Mucosa of rectum (tissue), 2 donors: ENCODE data around the gene PEX11A.
A peak's percentile ranks its signal among the peaks of the same experiment; 100 is the strongest.

Experiments
- H3K27ac ChIP-seq, 2 donors: one replicate each; pipeline ENCODE4 v1.7.0; 2013; ENCODE audit warnings: inconsistent platforms in 2 of 2, low read depth in 2 of 2, low read length in 2 of 2
- H3K27me3 ChIP-seq, 2 donors: one replicate each; pipeline ENCODE4 v1.7.0; 2013; ENCODE audit warnings: low read length in 2 of 2; ENCODE audit not compliant: control insufficient read depth in 2 of 2, insufficient read depth in 2 of 2
- H3K36me3 ChIP-seq, 2 donors: one replicate each; pipeline ENCODE4 v1.7.0; 2013; ENCODE audit warnings: low read length in 2 of 2; ENCODE audit not compliant: control insufficient read depth in 2 of 2, insufficient read depth in 2 of 2
- H3K4me1 ChIP-seq, 2 donors: one replicate each; pipeline ENCODE4 v1.7.0; 2013; ENCODE audit warnings: low read length in 2 of 2, mild to moderate bottlenecking in 1 of 2; ENCODE audit not compliant: control insufficient read depth in 2 of 2, insufficient read depth in 2 of 2
- H3K4me3 ChIP-seq, 2 donors: one replicate each; pipeline ENCODE4 v1.7.0; 2013; ENCODE audit warnings: low read length in 2 of 2
- H3K9ac ChIP-seq, 2 donors: one replicate each; pipeline ENCODE4 v1.7.0; 2013; ENCODE audit warnings: low read length in 2 of 2, low read depth in 1 of 2, mild to moderate bottlenecking in 1 of 2
- H3K9me3 ChIP-seq, 2 donors: one replicate each; pipeline ENCODE4 v1.7.0; 2013; ENCODE audit warnings: low read length in 2 of 2; ENCODE audit not compliant: control insufficient read depth in 2 of 2
- donor health status: healthy.
- donor health status: Normal muscosa, but diverticular disease.

Gene PEX11A

DNA sequence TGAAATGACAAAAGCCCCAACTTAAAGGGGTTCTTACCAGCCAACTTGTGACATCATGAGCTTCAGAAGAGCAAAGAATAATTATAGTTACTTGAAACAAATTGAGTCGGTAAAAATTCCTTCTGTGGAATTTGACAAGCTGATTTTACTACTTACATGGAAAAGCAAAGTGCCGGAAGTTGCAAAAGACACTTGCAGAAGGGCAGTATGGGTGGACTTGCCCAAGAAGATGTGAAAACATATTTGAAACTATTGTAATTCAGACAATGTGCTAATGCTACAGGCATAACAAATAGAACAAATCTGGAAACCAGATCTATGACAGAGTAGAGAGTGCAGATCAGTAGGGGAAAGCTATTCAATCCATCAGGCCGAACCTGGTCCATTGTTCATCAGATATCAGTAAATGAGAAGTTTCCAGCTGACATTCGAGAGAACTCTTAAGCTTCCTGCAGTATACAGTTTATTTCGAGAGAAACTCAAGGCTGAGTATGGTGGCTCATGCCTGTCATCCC is 32.8 kb downstream of the PEX11A start:
- no peaks in the 10 kb centered on the region for H3K9me3 ChIP-seq
- H3K4me1 ChIP-seq: peaks cover 7 to 14% of the 10 kb centered on the region in 2 donors
- no peak overlapping the region for H3K9ac ChIP-seq
- peaks cover 6 to 11% of the 10 kb centered on the region in 2 donors for H3K27me3 ChIP-seq
- no peak overlapping the region for H3K27ac ChIP-seq
- H3K36me3 ChIP-seq: no peaks in the 10 kb centered on the region
- no peak overlapping the region for H3K4me3 ChIP-seq

DNA sequence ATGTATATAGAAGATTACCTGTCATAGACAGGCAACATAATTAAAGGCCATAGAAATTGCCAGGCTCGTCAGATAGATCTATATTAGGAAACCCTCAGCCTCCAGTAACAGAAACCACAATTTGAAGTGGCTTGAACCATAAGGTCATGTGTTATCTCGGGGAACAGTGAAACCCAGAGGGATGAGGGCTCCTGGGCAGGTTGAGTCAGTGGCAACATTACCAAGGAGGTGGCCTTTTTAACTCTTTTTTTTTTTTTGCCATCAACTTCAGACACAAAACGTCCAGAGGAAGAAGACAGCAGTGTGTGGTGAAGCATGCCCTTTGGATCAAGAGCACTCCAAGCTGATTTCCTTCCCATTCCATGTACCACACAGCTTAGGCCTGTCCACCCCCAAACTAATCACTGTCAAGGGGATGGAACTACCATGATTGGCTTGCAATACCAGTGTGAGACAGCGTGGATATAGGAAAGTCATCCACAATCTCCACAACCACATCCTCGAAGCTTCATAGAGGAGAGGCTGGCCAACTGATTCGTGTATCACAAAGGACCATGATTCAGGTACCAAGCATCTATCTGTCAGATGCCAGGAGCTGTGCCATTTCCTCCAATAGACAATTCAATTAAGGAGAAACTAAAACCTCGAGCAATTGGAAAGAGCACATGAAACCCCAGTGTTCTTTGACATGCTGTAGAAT is 34.3 kb downstream of the PEX11A start:
- peaks cover 2 to 7% of the 10 kb centered on the region in 2 donors for H3K4me1 ChIP-seq
- no peaks in the 10 kb centered on the region for H3K36me3 ChIP-seq
- H3K27me3 ChIP-seq: peaks cover 4 to 11% of the 10 kb centered on the region in 2 donors
- H3K9me3 ChIP-seq: no peaks in the 10 kb centered on the region
- no peak overlapping the region for H3K9ac ChIP-seq
- no peak overlapping the region for H3K27ac ChIP-seq
- no peak overlapping the region for H3K4me3 ChIP-seq

DNA sequence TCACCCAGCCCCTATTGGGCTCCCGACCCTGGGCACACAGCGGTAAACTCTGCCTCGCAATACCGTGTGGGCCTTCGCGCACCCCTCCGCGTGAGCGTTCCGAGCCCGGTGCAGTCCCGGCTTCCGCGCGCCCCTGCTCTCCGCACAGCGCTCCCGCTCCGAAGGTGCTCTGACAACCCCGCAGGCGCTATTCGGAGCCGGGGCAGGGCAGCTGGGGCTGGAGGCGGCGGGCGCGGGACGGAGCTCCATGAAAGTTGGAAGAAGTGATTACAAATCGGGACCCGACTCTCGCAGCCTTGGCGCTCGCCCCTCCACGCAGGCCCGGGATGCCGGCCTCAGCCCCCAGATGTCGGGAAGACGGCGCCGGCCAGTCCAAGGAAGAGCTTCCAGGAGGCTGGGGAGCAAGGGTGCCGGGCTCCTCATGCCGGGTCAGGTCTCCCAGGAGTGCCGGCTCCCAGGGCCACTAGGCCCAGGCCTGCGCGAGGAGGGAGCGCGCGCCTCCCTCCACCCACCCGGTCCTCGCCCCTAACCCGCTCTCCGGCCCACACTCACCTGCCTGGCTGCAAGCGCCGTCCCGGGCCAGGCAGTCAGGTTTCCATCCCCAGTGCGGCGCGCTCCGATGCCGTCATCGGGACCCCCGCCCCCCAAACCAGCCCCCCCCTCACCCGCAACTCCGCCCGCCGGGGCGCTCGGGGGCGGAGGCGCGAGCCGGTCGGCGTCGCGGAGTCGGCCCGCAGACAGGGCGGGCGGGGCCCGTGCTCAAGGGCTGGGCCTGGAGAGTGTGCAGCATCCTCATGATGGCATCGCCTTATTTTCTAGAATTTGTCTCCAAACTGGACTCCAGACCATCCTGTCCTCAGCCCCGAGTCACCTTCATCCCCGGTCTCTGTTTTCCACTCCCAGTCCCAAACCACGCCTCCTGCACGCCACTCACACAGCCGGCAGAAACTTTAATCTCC is 35.4 kb downstream of the PEX11A start, which contains the start of gene KIF7:
Gene KIF7 (minus strand): TSS at position 621 of the 959 bp plus-strand sequence. CDS start 2,537 bp downstream, outside the sequence.
- H3K4me3 ChIP-seq: peak within 1 kb of the TSS; percentile 49 to 68
- no peak within 1 kb of the TSS for H3K27ac ChIP-seq
- no peaks in the 10 kb centered on the region for H3K9me3 ChIP-seq
- peaks cover 4 to 11% of the 10 kb centered on the region in 2 donors for H3K27me3 ChIP-seq
- H3K4me1 ChIP-seq: peaks cover 2 to 7% of the 10 kb centered on the region in 2 donors
- peak within 1 kb of the TSS; percentile 19 to 56 for H3K9ac ChIP-seq
- no peaks in the 10 kb centered on the region for H3K36me3 ChIP-seq

DNA sequence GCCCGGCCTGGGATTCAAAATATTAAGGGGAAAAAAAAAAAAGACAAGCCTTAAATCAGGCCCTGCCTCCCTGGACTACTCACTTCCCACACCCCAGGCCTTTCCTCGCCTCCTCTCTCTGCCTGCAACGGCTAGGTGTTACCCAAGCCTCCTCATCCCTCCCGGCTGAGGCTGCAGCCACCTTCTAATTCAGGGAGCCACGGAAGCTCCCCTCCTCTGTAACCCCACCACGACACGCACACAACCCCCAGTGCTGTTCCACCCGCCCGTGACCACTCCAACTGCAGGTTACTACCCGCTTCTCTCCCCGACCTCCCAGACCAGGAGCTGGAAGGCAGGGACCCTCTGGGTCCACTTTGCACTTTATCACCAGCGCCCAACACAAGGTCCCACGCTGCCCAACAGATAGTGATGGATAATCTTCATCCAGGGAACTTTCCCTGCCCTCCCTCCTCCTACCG is 36.2 kb downstream of the PEX11A start:
- H3K27me3 ChIP-seq: peaks cover 4 to 11% of the 10 kb centered on the region in 2 donors
- H3K9me3 ChIP-seq: no peaks in the 10 kb centered on the region
- peak overlapping the region; percentile 19 to 56 for H3K9ac ChIP-seq
- peak overlapping the region; percentile 49 to 68 for H3K4me3 ChIP-seq
- H3K4me1 ChIP-seq: peaks cover 2 to 7% of the 10 kb centered on the region in 2 donors
- no peaks in the 10 kb centered on the region for H3K36me3 ChIP-seq
- no peak overlapping the region for H3K27ac ChIP-seq

DNA sequence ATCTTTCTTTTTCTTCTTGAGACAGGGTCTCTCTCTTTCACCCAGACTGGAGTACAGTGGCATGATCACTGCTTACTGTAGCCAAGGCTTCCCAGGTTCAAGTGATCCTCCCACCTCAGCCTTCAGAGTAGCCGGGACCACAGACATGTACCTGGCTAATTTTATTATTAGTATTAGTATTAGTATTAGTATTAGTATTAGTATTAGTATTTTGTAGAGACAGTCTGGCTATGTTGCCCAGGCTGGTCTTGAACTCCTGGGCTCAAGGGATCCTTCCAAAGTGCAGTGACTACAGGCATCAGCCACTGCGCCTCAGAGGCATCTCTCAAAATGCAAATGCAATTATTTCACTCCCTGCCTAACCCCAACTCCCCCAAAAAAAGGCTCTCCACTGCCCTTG is 37.0 kb downstream of the PEX11A start:
- Histone ChIP-seq H3K9me3 (no peaks in the 10 kb centered on the region), H3K4me3 (no peak overlapping the region), H3K4me1 (peaks cover 2 to 7% of the 10 kb centered on the region in 2 donors), H3K27me3 (peaks cover 4 to 11% of the 10 kb centered on the region in 2 donors), H3K36me3 (no peaks in the 10 kb centered on the region), H3K27ac (no peak overlapping the region), H3K9ac (no peak overlapping the region)

DNA sequence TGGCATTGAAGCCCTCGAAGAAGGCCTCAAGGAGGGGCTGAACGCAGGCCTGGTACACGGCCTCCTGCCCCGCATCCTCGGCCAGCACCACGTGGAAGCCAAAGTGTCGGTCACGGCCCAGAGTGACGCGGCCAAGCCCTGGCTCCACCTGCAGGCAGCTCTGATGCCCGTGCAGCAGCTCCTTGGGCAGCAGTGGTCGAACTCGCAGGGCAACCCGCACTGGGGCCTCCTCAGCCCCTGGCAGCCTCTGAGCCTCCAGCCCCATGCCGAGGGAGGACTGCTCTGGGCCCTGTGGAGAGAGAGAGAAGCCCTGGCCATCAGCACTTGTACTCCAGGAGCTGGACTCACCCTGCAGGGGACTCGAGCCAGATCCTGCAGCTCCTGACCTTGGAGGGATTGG is 37.9 kb downstream of the PEX11A start:
- Histone ChIP-seq H3K27ac (no peak overlapping the region), H3K4me1 (peaks cover 2 to 7% of the 10 kb centered on the region in 2 donors), H3K27me3 (peaks cover 4 to 11% of the 10 kb centered on the region in 2 donors), H3K4me3 (no peak overlapping the region), H3K9me3 (no peaks in the 10 kb centered on the region), H3K36me3 (no peaks in the 10 kb centered on the region), H3K9ac (no peak overlapping the region)

DNA sequence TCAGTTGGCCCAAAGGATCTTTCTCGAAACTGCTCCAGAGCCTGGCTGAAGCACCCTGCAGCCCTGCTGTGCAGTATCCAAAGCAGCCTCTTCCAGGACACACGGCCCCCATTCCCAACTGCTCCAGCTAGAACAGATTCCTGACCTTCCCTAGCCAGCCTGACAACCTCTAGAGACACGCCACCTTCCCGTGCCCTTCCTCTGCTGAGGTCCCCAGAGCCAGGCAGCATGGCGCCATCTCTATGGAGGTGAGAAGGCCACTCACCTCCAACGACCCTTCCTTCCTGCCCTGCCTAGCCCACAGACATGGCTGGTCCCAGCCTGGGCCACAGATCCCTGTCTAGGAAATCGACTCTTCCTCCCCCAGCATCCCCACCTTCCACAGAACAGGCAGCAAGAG is 38.4 kb downstream of the PEX11A start:
- no peaks in the 10 kb centered on the region for H3K9me3 ChIP-seq
- peaks cover 5 to 10% of the 10 kb centered on the region in 2 donors for H3K4me1 ChIP-seq
- no peak overlapping the region for H3K9ac ChIP-seq
- no peaks in the 10 kb centered on the region for H3K36me3 ChIP-seq
- H3K27ac ChIP-seq: no peak overlapping the region
- peaks cover 4 to 11% of the 10 kb centered on the region in 2 donors for H3K27me3 ChIP-seq
- H3K4me3 ChIP-seq: no peak overlapping the region

DNA sequence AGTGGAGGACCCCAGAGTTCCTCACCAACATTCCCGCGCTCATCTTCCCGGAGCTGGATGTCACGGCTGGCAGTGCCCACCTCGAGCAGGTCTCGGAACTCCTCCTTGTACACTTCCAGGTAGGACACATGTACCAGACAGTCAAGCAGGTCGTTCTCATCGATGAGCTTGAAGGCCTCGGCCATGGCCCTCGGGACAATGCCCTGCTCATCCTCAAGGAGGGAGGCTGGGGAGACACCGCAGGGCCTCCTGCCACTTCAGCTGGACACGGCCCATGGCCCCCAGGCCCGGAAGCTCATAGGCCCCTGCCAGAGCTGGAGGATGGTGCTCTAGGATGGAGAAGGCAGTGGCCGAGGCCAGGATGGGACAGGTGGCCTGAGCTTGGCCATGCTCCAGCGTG is 40.8 kb downstream of the PEX11A start:
- Histone ChIP-seq H3K27ac (no peak overlapping the region), H3K36me3 (no peaks in the 10 kb centered on the region), H3K9me3 (no peaks in the 10 kb centered on the region), H3K9ac (no peak overlapping the region), H3K27me3 (peaks cover 4 to 6% of the 10 kb centered on the region in 2 donors), H3K4me1 (peaks cover 3 to 8% of the 10 kb centered on the region in 2 donors), H3K4me3 (no peak overlapping the region)

DNA sequence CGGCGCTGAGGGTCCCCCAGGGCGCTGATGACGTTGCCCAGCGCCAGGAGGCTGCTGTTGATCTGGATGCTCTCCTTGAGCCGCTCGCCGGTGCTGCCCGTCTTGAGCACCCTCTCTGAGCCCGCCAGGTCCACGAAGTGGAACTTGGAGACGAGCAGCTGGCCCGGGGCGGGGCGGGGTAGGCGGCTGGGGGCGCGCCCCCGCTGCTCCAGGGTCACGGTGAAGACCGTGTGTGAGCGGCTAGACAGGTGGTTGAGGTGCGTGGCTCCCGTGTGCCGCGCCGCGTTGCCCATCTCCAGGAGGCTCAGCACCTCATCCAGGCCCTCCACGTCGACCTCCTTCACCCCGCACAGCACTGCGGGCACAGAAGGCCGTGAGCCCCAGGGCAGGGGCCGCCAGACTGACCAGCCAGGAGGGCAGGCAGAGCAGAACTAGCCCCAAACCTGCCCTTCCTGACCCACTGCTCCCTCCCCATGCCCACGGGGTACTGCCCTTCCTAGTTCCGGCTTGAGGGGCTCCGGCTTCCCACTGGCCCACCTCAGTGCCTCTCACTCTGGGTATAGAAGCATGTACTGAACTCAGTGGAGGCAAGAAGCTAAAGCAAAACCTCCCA is 41.4 kb downstream of the PEX11A start:
- no peak overlapping the region for H3K4me3 ChIP-seq
- no peaks in the 10 kb centered on the region for H3K27me3 ChIP-seq
- no peaks in the 10 kb centered on the region for H3K9me3 ChIP-seq
- H3K27ac ChIP-seq: no peak overlapping the region
- H3K36me3 ChIP-seq: no peaks in the 10 kb centered on the region
- H3K9ac ChIP-seq: no peak overlapping the region
- H3K4me1 ChIP-seq: peaks cover 3 to 4% of the 10 kb centered on the region in 2 donors
